MG63 (cell line): Measurements from ENCODE around the gene SHD. TPM values are rescaled to one million over a fixed set of nuclear protein-coding genes. Genes with fewer than 3 reads are reported as not detected.
"Not testable (repeated sequence)": the region's sequence is repeated elsewhere in the genome, so short reads cannot be mapped to it uniquely, and the experiment has no call there.

Experiments
- DNase-seq: peaks from one replicate; pipeline ENCODE4 v3.0.0-alpha.2; 2020
- H3K27me3 ChIP-seq: fragments of 250-450 bp; sonication (Bioruptor Pico); 2 replicates; pipeline ENCODE4 v1.5.1; 2020; ENCODE audit warnings: mild to moderate bottlenecking, moderate library complexity
- H3K36me3 ChIP-seq: fragments of 250-450 bp; sonication (Bioruptor Pico); 2 replicates; pipeline ENCODE4 v1.5.1; 2020; ENCODE audit warnings: mild to moderate bottlenecking, moderate library complexity
- H3K4me3 ChIP-seq: fragments of 250-450 bp; sonication (Bioruptor Pico); 2 replicates; pipeline ENCODE4 v1.5.1; 2020; ENCODE audit warnings: mild to moderate bottlenecking, moderate library complexity
- H3K9me3 ChIP-seq: fragments of 250-450 bp; sonication (Bioruptor Pico); 2 replicates; pipeline ENCODE4 v1.5.1; 2020; ENCODE audit warnings: mild to moderate bottlenecking, moderate library complexity
- total RNA-seq: library from RNA; depleted of rRNA; stranded (reverse); fragments of >200 nt; shearing (Covaris generic); gene quantifications from 2 replicates; pipeline ENCODE4 v1.2.3, GENCODE V29; 2014; ENCODE audit warnings: low replicate concordance; rRNA removed

The SHD gene, protein sequence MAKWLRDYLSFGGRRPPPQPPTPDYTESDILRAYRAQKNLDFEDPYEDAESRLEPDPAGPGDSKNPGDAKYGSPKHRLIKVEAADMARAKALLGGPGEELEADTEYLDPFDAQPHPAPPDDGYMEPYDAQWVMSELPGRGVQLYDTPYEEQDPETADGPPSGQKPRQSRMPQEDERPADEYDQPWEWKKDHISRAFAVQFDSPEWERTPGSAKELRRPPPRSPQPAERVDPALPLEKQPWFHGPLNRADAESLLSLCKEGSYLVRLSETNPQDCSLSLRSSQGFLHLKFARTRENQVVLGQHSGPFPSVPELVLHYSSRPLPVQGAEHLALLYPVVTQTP
- not detected in 2 replicates for total RNA-seq

DNA sequence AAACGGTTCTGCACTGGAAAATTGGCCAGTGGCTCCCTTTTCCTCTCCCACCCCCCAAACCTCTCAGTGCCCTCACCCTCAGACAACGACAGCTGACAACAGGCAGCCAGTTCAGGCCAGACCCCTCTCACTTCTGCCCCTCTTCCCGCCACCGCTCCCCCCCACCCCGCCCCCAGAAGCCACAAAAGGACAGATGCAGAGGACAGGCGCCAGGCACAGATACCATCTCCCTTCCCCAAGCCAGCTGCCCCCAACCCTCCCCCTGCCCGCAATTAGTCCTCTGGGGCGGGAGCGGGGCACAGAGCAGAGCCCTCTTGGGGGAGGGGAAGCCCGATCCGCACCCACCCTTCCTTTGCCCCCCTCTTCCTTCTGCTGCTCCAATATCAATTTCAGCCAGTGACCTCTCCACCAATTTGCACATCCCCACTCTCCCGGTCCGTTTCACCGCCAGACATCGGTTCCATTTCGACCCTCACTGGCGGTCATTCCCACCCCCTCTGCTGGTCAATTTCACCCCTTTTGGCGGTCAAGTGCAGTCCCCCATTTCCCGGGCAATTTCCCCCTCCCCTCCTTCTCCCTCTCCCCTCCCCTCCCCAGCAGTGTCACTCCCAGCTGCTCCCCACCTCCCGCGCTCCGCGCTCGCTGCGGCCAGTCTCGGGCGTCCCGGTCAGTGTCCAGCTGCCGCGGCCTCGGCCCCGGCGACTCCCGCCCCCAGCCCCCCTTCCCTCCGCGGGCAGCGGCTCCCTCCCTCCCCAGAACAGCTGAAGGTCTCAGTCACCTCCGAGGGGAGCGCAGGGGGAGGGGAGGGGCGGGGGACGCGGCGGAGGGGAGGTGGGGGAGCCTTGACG lies at the start of gene SHD:
TSS of gene SHD (plus strand) at position 848 of the 848 bp plus-strand sequence. CDS start 798 bp downstream, outside the sequence.
- Histone ChIP-seq H3K36me3 (no peaks in the 10 kb centered on the region), H3K27me3 (peaks cover 29% of the 10 kb centered on the region), H3K4me3 (no peak within 1 kb of the TSS), H3K9me3 (no peaks in the 10 kb centered on the region)
- no peak for DNase-seq

DNA sequence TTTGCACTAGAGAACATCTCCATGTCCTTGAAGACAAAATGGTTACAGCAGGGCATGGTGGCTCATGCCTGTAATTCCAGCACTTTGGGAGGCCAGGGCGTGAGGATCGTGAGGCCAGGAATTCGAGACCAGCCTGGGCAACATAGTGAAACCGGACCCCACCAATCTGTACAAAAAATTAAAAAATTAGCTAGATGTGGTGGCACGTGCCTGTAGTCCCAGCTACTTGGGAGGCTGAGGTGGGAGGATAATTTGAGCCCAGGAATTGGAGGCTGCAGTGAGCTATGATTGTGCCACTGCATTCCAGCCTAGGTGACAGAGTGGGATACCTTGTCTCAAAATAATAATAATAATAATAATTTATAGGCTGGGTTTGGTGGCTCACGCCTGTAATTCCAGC lies 48.8 kb upstream of the SHD start:
- not testable (repeated sequence) for H3K9me3 ChIP-seq, DNase-seq, H3K27me3 ChIP-seq, H3K4me3 ChIP-seq, H3K36me3 ChIP-seq

DNA sequence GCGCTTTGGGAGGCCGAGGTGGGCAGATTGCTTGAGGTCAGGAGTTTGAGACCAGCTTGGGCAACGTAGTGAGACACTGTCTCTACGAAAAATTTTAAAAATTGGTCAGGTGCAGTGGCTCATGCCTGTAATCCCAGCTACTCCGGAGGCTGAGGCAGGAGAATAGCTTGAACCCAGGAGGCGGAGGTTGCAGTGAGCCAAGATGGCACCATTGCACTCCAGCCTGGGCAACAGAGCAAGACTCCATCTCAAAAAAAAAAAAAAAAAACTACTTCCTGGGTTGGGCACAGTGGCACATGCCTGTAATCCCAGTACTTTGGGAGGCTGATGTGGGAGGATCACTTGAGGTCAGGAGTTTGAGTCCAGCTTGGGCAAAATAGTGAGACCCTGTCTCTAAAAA lies 47.5 kb upstream of the SHD start:
- H3K9me3 ChIP-seq, H3K4me3 ChIP-seq, H3K36me3 ChIP-seq, H3K27me3 ChIP-seq, DNase-seq: not testable (repeated sequence)

DNA sequence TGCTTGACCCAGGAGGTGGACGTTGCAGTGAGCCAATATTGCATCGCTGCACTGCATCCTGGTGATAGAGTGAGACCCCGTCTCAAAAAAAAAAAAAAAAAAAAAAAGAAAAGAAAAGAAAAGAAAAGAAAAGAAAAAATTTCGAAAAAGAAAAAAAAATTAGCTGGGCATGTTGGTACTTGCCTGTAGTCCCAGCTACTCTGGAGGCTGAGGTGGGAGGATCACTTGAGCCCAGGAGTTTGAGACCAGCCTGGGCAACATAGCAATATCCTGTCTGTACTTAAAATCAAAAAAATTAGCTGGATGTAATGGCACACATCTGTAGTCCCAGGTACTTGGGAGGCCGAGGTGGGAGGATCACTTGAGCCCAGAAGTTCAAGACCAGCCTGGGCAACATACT lies 46.9 kb upstream of the SHD start:
- H3K36me3 ChIP-seq, H3K4me3 ChIP-seq, H3K9me3 ChIP-seq, DNase-seq, H3K27me3 ChIP-seq: not testable (repeated sequence)

DNA sequence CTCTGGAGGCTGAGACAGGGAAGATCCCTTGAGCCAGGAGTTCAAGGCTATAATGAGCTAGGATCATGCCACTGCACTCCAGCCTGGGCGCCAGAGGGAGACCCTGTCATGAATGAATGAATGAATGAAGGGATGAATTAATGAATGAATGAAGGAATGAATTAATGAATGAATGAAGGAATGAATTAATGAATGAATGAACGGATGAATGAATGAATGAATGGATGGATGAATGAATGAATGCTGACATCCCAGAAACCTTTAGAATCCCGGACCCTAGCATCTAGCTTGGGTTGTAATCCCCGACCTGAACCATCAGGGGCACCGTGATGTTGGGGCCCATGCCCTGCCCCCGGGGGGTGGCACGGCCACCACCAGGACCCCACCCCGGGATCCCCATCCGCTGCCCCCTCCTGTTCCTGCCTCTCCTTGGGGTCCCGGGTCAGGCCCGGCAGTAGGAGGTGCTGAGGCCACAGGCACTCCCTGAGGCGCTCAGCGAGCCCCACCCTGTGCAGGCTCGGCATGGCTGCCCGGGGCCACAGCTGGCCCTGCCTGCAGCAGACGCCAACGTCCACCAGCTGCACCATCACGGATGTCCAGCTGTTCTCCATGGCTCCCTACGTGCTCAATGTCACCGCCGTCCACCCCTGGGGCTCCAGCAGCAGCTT lies 46.3 kb upstream of the SHD start:
- Histone ChIP-seq H3K27me3 (peaks cover 2% of the 10 kb centered on the region), H3K36me3 (no peaks in the 10 kb centered on the region), H3K4me3 (no peak overlapping the region), H3K9me3 (no peaks in the 10 kb centered on the region)
- peak; percentile 16 for DNase-seq

DNA sequence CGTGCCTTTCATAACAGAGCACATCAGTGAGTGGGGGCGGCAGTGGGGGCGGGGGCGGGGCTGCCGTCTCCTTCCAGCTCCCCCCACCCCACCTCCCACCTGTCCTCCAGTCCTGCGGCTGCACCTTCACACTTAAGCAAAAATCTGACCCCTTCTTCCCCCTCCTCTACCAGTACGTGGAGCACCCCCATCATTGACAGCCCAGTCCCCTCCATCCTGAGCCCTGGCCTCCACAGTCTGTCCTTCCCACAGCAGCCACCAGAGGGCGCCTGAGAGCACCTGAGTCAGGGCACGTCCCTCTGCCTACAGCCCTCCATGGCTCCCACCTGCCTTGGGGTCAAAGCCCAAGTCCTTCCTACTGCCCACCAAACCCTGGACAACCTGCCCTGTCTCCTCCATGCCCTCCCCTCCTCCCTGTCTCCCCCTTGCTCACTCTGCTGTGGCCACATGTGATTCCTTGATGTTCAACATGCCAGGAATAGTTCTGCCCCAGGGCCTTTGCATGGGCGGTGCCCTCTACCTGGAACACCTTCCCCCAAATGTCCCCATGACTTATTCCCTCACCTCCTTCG lies 45.7 kb upstream of the SHD start:
- Histone ChIP-seq H3K27me3 (no peaks in the 10 kb centered on the region; the same call in 1 of the 2 replicates), H3K9me3 (no peaks in the 10 kb centered on the region), H3K4me3 (no peak overlapping the region), H3K36me3 (no peaks in the 10 kb centered on the region)
- DNase-seq: peak; percentile 29

DNA sequence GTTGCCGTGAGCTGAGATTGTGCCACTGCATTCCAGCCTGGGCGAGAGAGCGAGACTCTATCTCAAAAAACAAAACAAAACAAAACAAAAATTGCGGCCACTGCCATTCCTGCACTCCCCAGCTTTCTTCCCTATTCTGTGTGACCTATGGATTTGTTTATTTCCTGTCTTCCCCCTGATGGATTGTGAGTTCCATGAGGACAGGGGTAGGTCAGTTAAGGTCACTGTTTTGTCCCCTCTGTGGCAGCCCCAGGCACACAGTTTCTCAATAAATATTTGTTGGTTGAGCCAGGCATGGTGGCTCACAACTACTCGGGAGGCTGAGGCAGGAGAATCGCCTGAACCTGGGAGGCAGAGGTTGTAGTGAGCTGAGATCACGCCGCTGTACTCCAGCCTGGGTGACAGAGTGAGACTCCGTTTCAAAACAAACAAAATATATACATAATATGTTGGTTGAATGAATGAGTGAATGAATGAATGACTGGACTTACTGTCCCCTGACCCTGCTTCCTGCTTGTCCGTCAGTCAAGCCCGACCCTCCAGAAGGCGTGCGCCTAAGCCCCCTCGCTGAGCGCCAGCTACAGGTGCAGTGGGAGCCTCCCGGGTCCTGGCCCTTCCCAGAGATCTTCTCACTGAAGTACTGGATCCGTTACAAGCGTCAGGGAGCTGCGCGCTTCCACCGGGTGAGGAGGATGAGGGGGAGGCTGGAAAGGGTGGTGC lies 44.8 kb upstream of the SHD start:
- no peaks in the 10 kb centered on the region for H3K27me3 ChIP-seq
- no peaks in the 10 kb centered on the region for H3K9me3 ChIP-seq
- DNase-seq: no peak
- no peaks in the 10 kb centered on the region for H3K36me3 ChIP-seq
- H3K4me3 ChIP-seq: no peak overlapping the region

DNA sequence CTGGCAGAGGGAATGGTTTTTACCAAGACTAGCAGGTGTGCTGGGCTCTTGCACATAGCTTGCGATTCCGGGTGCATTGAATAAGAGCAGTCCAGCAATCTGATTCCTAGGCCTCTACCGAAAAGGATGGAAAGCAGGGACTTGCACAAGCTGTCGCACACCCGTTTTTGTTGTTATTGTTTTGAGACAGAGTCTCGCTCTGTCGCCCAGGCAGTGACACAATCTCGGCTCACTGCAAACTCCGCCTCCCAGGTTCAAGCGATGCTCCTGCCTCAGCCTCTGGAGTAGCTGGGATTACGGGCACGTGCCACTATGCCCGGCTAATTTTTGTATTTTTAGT lies 44.2 kb upstream of the SHD start:
- Histone ChIP-seq H3K36me3 (no peaks in the 10 kb centered on the region), H3K9me3 (no peaks in the 10 kb centered on the region), H3K27me3 (no peaks in the 10 kb centered on the region), H3K4me3 (no peak overlapping the region)
- DNase-seq: no peak

DNA sequence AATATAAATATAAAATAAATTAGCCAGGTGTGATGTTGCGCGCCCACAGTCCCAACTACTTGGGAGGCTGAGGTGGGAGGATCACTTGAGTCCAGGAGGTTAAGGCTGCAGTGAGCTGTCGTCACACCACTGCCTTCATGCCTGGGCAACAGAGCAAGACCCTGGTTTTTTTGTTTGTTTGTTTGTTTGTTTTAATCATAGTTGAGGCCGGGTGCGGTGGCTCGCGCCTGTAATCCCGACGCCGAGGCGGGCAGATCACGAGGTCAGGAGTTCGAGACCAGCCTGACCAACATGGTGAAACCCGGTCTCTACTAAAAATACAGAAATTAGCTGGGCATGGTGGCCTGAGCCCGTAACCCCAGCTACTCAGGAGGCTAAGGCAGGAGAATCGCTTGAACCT lies 41.6 kb upstream of the SHD start:
- not testable (repeated sequence) for H3K4me3 ChIP-seq, H3K27me3 ChIP-seq, H3K36me3 ChIP-seq, DNase-seq, H3K9me3 ChIP-seq

DNA sequence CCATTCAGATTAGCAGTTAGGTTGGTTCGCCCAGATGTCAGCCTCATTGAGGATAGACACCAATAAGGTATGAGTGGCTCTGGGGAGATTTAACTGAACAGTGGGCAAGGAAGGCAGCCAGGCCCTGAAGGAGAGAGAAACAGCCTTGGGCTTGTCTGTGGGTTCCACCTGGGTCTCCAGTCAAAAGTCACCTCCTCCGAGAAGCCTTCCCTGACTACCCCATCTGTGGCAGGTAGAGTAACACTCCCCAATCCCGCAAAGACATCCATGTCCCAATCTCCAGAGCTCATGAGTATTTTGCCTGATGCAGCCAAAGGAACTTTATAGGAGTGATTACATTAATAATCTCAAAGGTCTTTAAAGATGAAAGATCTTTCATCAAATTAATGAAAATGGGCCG lies 40.2 kb upstream of the SHD start:
- Histone ChIP-seq H3K36me3 (no peaks in the 10 kb centered on the region), H3K9me3 (peaks cover 4% of the 10 kb centered on the region), H3K27me3 (no peaks in the 10 kb centered on the region), H3K4me3 (no peak overlapping the region)
- no peak for DNase-seq

DNA sequence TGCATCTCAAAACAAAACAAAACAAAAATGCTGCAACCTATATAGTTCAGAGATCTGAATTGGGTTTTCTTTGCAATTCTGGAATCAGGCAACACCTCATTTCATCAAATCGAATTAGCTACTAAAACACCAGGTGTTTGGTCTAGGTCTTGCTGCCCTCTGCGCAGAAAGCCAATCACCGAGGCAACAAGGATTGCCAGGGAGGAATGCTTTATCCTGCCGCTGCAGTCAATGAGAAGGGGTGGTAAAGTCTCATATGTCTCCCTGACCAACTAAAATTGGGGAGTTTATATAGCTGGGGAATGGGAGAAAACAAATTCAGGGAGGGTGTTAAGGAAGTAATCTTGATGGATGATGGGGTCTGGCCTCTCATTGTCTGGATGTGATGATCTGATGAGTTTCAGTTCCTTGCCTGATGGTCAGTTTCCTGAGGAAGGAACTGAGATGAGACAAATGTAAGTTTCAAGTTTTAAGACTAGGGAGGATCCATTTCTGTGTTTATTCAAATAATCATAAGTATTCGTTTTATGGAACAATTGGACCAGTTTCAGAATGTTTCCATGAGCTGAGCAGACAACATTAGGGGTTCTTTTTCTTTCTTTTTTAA lies 37.1 kb upstream of the SHD start:
- no peak for DNase-seq
- no peak overlapping the region for H3K4me3 ChIP-seq
- peaks cover 4% of the 10 kb centered on the region for H3K9me3 ChIP-seq
- no peaks in the 10 kb centered on the region for H3K36me3 ChIP-seq
- no peaks in the 10 kb centered on the region for H3K27me3 ChIP-seq

DNA sequence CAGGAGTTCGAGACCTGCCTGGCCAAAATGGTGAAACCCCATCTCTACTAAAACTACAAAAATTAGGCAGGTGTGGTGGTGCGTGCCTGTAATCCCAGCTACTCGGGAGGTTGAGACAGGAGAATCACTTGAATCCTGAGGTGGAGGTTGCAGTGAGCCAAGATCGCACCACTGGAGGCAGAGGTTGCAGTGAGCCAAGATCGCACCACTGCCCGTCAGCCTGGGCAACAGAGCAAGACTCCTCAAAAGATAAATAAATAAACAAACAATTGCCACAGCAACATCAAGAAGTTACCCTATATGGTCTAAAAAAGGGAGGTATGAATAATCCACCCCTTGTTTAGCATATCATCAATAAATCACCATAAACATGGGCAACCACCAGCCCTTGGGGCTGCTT lies 33.1 kb upstream of the SHD start:
- H3K36me3 ChIP-seq, H3K4me3 ChIP-seq, H3K27me3 ChIP-seq, DNase-seq, H3K9me3 ChIP-seq: not testable (repeated sequence)

DNA sequence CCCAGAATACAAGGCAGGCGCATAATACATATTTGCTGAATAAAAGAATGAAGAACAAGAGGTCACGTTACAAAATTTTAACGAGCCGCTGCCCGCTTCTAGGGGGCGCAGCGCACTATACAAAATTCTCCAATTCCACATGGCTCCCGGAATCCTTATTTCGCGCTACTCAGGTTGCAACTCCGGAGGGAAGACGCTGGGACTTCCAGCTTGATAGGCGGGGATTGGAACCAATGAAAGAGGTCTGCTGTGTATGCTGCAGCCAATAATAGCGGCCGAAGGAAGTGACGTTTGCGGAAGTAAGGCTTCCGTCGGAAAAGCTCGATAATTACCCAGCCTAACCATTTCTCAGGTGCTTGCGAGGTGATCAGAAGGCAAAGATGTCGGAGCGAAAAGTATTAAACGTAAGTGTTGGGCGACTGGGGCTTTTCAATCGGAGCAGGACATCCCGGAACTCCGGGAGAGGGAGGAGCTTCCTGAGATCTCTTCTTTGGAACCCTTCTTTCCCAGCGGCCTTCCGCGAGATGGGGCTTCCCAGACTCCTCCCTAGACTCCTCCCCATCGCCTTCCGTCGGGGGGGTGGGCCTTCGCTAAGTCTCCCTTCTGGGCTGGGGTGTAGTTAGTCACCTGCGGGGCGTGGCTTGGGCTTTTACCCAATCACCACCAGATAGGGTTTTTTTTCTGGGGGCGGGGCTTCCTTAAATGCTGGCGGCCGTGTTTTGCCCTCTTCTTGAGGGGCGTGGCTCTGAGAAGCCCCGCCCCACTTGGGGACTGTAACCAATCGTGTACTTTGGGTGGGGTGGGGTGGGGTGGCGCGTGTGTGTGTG lies 32.1 kb upstream of the SHD start, which contains the start of gene YJU2:
TSS of gene YJU2 (plus strand) at position 314 of the 827 bp plus-strand sequence. CDS start at position 381, 67 bp downstream.
- no peaks in the 10 kb centered on the region for H3K27me3 ChIP-seq
- H3K36me3 ChIP-seq: peaks cover 2% of the 10 kb centered on the region; the same call in 1 of the 2 replicates
- H3K4me3 ChIP-seq: peak within 1 kb of the TSS; percentile 89
- peaks cover 2% of the 10 kb centered on the region for H3K9me3 ChIP-seq
- peak; percentile 94 for DNase-seq

DNA sequence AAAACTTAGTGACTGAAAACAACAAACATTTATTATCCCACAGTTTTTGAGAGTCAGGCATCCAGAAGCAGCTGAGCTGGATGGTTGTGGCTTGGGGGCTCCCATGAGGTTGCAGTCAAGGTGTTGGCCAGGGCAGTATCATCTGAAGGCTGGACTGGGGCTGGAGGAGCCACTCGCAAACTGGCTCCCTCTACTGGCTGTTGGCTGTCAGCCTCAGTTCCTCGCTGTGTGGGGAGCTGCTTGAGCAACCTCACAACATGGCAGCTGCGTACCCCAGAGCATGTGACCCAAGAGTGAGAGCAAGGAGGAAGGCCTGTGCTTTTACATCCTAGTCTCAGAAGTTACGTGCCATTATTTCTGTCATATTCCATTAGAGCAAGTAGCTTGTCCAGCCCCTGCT lies 22.5 kb upstream of the SHD start:
- Histone ChIP-seq H3K4me3 (no peak overlapping the region), H3K27me3 (no peaks in the 10 kb centered on the region), H3K9me3 (no peaks in the 10 kb centered on the region), H3K36me3 (peaks cover 14% of the 10 kb centered on the region)
- no peak for DNase-seq

DNA sequence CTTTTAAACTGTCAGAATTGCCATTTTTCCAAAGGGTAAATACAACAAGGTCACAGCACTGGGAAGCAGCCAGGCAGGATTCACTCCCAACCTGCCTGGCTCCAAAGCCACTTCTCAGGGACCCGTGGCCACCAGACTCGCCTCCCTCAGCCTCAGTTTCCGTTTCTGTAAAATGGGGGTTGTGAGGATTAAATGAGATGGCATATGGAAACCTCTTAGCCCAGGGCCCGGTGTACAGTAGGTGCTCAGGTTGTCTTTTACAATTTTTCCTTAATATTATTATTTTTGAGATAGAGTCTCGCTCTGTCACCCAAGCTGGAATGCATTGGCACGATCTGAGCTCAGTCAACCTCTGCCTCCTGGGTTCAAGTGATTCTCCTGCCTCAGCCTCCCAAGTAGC lies 22.0 kb upstream of the SHD start:
- Histone ChIP-seq H3K36me3 (peaks cover 14% of the 10 kb centered on the region), H3K4me3 (no peak overlapping the region), H3K9me3 (no peaks in the 10 kb centered on the region), H3K27me3 (no peaks in the 10 kb centered on the region)
- DNase-seq: no peak
